Measurements from ENCODE around the gene TBC1D22B. TPM values are rescaled to one million over a fixed set of nuclear protein-coding genes. Genes with fewer than 3 reads are reported as not detected.
"Not testable (repeated sequence)": the region's sequence is repeated elsewhere in the genome, so short reads cannot be mapped to it uniquely, and the experiment has no call there.

TBC1D22B gene
- total and polyA plus RNA-seq, 4 donors, result 3.9 to 17.0 (median 7.7) TPM

DNA sequence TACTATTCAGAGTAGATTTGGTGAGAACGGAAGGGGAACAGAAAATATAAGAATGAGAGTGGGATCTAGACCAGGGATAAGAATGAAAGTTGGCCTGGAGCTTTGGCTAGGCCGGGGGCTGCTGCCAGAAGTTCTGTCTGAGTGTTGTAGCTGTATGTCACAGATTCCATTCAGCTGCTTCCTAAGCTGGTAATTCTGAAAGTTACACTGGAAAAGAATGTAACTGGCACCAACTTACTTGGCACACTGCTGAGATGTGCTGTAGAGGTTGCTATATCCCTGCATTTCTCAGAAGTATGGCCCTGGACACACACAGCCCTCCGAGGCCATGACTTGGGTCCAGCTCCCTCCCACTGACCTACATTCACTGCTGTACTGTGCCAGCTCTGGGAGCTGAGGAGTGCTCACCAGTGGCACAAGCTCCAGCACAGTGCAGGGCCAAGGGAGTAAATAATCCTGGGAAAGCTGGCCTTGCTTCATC lies 26.1 kb downstream of the TBC1D22B start:
- H3K27ac ChIP-seq (ENCODE audit: low read depth in 1 of 2, low read length in 2 of 2), result peak overlapping the region; percentile 64 to 76
- intact Hi-C loops (cut with DNase I), result loop anchor here in 1 of 2 donors (5.0 kb wide), 1 partner anchor 41 kb away; no protein-coding TSS in a partner anchor
- H3K4me1 ChIP-seq (ENCODE audit: control insufficient read depth in 1 of 2, insufficient read depth in 2 of 2, low read length in 2 of 2), result peaks cover 0 to 4% of the 10 kb centered on the region in 2 donors
- peak; percentile 86 to 90 for DNase-seq
- ATAC-seq (ENCODE audit: low FRiP score), result peak; percentile 93
- no peaks in the 10 kb centered on the region for H3K27me3 ChIP-seq (ENCODE audit: control insufficient read depth in 1 of 2, insufficient read depth in 2 of 2, low read length in 1 of 2)
- WGBS, 2 donors, result 3 to 5% methylated on average over 3 of the region's 3 CpGs
- H3K9me3 ChIP-seq (ENCODE audit: control insufficient read depth, low read length), result no peaks in the 10 kb centered on the region
- no peak overlapping the region for H3K4me3 ChIP-seq (ENCODE audit: low read length in 2 of 2)
- H3K36me3 ChIP-seq (ENCODE audit: control insufficient read depth in 1 of 2, insufficient read depth in 2 of 2, low read length in 1 of 2), result peaks cover 0 to 2% of the 10 kb centered on the region in 2 donors

DNA sequence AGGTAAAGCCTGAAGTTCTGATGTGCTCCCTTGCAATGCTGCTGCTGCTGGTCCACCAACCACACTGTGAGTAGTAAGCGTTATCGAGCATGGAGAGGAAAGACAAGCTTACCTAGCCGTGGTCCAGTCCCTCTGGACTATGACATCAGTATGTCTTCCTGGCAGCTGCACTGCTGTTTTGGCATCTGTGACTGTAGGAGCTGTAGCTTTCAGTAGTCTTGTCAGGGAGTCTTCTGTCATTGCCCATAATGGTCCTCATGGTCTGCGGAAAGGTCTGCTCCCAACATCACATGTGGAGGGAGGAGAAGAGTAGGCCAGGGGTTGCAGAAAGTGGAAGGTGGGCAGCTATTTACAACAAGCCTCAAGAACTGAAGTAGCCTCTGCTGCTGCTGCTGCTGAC lies 27.2 kb downstream of the TBC1D22B start:
- H3K27me3 ChIP-seq (ENCODE audit: control insufficient read depth in 1 of 2, insufficient read depth in 2 of 2, low read length in 1 of 2), result no peaks in the 10 kb centered on the region
- peaks cover 0 to 2% of the 10 kb centered on the region in 2 donors for H3K36me3 ChIP-seq (ENCODE audit: control insufficient read depth in 1 of 2, insufficient read depth in 2 of 2, low read length in 1 of 2)
- DNase-seq (no peak), ATAC-seq (ENCODE audit: low FRiP score) (no peak)
- no peaks in the 10 kb centered on the region for H3K4me1 ChIP-seq (ENCODE audit: control insufficient read depth in 1 of 2, insufficient read depth in 2 of 2, low read length in 2 of 2)
- no peak overlapping the region for H3K4me3 ChIP-seq (ENCODE audit: low read length in 2 of 2)
- 69 to 78% methylated on average over 4 of the region's 4 CpGs for WGBS, 2 donors
- intact Hi-C loops (cut with DNase I), result loop anchor here in 1 of 2 donors (5.0 kb wide), 1 partner anchor 42 kb away; no protein-coding TSS in a partner anchor
- H3K27ac ChIP-seq (ENCODE audit: low read depth in 1 of 2, low read length in 2 of 2), result peak overlapping the region in 1 of 2 donors; percentile 36
- H3K9me3 ChIP-seq (ENCODE audit: control insufficient read depth, low read length), result no peaks in the 10 kb centered on the region

DNA sequence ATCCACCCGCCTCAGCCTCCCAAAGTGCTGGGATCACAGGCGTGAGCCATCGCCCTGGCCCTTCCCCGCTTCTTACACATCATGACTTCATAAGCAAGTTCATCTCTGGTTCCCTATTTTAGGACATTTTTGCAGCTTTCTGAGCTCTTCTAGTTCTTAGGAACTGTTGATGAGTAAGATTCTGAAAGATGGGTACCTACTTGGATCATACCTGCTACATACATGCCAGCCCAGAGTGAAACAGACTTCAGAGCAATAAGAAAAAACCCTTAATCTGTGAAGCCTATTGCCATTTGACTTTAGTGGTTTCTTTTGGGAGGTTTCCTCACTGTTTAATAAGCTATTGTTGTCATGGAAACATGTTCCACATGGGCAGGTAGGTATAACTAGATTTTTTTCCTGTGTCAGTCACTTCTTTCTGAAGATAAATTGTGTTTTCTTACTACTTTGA lies 28.3 kb downstream of the TBC1D22B start:
- Histone ChIP-seq H3K36me3 (ENCODE audit: control insufficient read depth in 1 of 2, insufficient read depth in 2 of 2, low read length in 1 of 2) (peaks cover 0 to 2% of the 10 kb centered on the region in 2 donors), H3K9me3 (ENCODE audit: control insufficient read depth, low read length) (no peaks in the 10 kb centered on the region), H3K4me3 (ENCODE audit: low read length in 2 of 2) (no peak overlapping the region), H3K4me1 (ENCODE audit: control insufficient read depth in 1 of 2, insufficient read depth in 2 of 2, low read length in 2 of 2) (no peaks in the 10 kb centered on the region), H3K27ac (ENCODE audit: low read depth in 1 of 2, low read length in 2 of 2) (no peak overlapping the region), H3K27me3 (ENCODE audit: control insufficient read depth in 1 of 2, insufficient read depth in 2 of 2, low read length in 1 of 2) (no peaks in the 10 kb centered on the region)
- ATAC-seq (ENCODE audit: low FRiP score) (no peak), DNase-seq (no peak)
- 97 to 100% methylated on average over 4 of the region's 4 CpGs for WGBS, 2 donors
- intact Hi-C loops (cut with DNase I), result no loop called here

DNA sequence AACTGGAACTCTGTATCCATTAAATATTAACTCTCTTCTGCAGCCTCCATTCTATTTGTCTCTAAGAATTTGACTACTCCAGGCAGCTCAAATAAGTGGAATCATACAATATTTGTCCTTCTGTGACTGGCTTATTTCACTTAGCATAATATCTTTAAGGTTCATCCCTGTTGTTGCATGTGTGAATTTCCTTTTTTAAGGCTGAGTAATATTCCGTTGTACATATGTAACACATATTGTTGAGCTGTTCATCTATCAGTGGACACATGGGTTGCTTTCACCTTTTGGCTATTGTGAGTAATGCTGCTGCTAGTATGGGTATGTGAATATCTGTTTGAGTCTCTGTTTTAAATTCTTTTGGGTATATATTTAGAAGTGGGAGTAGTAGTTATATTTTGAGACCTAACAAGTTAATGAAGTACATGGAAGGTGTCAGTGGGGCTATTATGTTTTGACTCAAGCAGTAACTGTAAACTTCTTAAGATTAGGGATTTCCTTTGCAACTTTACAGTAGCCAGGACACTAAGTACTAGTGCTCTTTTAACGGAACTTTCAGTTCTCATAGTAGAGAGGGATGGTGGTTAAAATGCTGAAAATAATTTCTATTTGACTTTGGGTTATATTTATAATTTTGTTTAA lies 30.1 kb downstream of the TBC1D22B start:
- ATAC-seq (ENCODE audit: low FRiP score) (no peak), DNase-seq (no peak)
- Histone ChIP-seq H3K36me3 (ENCODE audit: control insufficient read depth in 1 of 2, insufficient read depth in 2 of 2, low read length in 1 of 2) (peaks cover 0 to 2% of the 10 kb centered on the region in 2 donors), H3K9me3 (ENCODE audit: control insufficient read depth, low read length) (no peaks in the 10 kb centered on the region), H3K27me3 (ENCODE audit: control insufficient read depth in 1 of 2, insufficient read depth in 2 of 2, low read length in 1 of 2) (no peaks in the 10 kb centered on the region), H3K4me3 (ENCODE audit: low read length in 2 of 2) (no peak overlapping the region), H3K4me1 (ENCODE audit: control insufficient read depth in 1 of 2, insufficient read depth in 2 of 2, low read length in 2 of 2) (no peaks in the 10 kb centered on the region), H3K27ac (ENCODE audit: low read depth in 1 of 2, low read length in 2 of 2) (no peak overlapping the region)
- WGBS, 2 donors, result 95 to 97% methylated on average over 2 of the region's 2 CpGs
- intact Hi-C loops (cut with DNase I), result no loop called here

DNA sequence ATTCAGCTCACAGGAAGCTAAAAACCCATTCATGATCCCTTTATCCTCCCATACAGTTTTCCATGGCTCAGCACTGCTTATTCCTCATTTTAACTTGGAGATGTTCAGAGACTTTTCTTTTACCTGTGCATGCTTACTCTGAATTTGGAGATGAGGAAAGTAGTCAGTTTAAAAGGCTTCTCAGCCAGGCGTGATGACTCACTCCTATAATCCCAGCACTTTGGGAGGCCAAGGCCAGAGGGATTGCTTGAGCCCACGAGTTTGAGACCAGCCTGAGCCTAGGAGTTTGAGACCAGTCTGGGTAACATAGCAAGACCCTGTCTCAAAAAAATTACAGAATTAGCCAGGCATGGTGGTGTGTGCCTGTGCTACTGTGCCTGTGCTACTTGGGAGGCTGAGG lies 30.7 kb downstream of the TBC1D22B start:
- Histone ChIP-seq H3K9me3 (ENCODE audit: control insufficient read depth, low read length) (no peaks in the 10 kb centered on the region), H3K4me3 (ENCODE audit: low read length in 2 of 2) (no peak overlapping the region), H3K4me1 (ENCODE audit: control insufficient read depth in 1 of 2, insufficient read depth in 2 of 2, low read length in 2 of 2) (no peaks in the 10 kb centered on the region), H3K27me3 (ENCODE audit: control insufficient read depth in 1 of 2, insufficient read depth in 2 of 2, low read length in 1 of 2) (no peaks in the 10 kb centered on the region), H3K27ac (ENCODE audit: low read depth in 1 of 2, low read length in 2 of 2) (no peak overlapping the region), H3K36me3 (ENCODE audit: control insufficient read depth in 1 of 2, insufficient read depth in 2 of 2, low read length in 1 of 2) (peaks cover 0 to 2% of the 10 kb centered on the region in 2 donors)
- intact Hi-C loops (cut with DNase I), result no loop called here
- DNase-seq, result no peak
- 78 to 80% methylated on average over 2 of the region's 2 CpGs for WGBS, 2 donors
- no peak for ATAC-seq (ENCODE audit: low FRiP score)

DNA sequence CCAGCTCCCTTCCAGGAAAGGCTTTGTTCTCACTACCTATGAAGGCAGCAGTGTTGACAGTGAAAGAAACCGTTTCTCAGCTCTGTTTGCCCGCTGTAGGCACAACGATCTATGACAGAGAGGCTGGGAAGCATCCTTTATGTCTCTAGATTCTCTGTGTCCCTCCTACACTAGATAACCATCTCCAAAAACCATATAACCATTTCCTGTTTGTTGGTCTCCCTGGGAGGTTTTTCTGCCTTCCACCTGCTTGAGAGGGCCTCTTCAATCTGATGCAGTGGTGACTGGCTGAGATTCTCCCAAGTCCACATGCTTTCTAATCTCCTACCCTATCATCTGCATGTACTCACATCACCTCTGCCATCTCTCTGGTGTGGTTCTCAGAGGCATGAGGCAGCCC lies 32.4 kb downstream of the TBC1D22B start:
- WGBS, 2 donors, result 92 to 95% methylated on average over 3 of the region's 3 CpGs

DNA sequence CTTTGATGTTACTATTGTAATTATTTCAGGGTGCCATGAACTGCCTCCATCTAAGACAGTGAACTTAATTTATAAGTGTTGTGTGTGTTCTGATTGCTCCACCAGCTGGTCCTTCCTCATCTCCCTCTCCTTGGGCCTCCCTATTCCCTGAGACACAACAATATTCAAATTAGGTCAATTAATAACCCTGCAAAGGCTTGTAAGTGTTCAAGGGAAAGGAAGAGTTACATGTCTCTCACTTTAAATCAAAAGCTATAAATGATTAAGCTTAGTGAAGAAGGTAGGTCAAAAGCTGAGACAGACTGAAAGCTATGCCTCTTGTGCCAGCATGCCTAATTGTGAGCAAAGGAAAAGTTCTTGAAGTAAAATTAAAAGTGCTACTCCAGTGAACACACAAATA lies 35.9 kb downstream of the TBC1D22B start:
- no peak overlapping the region for H3K27ac ChIP-seq (ENCODE audit: low read depth in 1 of 2, low read length in 2 of 2)
- H3K4me3 ChIP-seq (ENCODE audit: low read length in 2 of 2), result no peak overlapping the region
- DNase-seq, result no peak
- no peak for ATAC-seq (ENCODE audit: low FRiP score)
- intact Hi-C loops (cut with DNase I), result no loop called here
- H3K9me3 ChIP-seq (ENCODE audit: control insufficient read depth, low read length), result no peaks in the 10 kb centered on the region
- H3K27me3 ChIP-seq (ENCODE audit: control insufficient read depth in 1 of 2, insufficient read depth in 2 of 2, low read length in 1 of 2), result no peaks in the 10 kb centered on the region
- H3K36me3 ChIP-seq (ENCODE audit: control insufficient read depth in 1 of 2, insufficient read depth in 2 of 2, low read length in 1 of 2), result peaks cover 0 to 5% of the 10 kb centered on the region in 2 donors
- no peaks in the 10 kb centered on the region for H3K4me1 ChIP-seq (ENCODE audit: control insufficient read depth in 1 of 2, insufficient read depth in 2 of 2, low read length in 2 of 2)

More for the DNA sequence above, 32.4 kb downstream of the TBC1D22B start:
- Histone ChIP-seq H3K4me1 (ENCODE audit: control insufficient read depth in 1 of 2, insufficient read depth in 2 of 2, low read length in 2 of 2) (no peaks in the 10 kb centered on the region), H3K27me3 (ENCODE audit: control insufficient read depth in 1 of 2, insufficient read depth in 2 of 2, low read length in 1 of 2) (no peaks in the 10 kb centered on the region), H3K27ac (ENCODE audit: low read depth in 1 of 2, low read length in 2 of 2) (no peak overlapping the region), H3K36me3 (ENCODE audit: control insufficient read depth in 1 of 2, insufficient read depth in 2 of 2, low read length in 1 of 2) (peaks cover 0 to 5% of the 10 kb centered on the region in 2 donors), H3K4me3 (ENCODE audit: low read length in 2 of 2) (no peak overlapping the region), H3K9me3 (ENCODE audit: control insufficient read depth, low read length) (no peaks in the 10 kb centered on the region)
- no peak for DNase-seq
- no peak for ATAC-seq (ENCODE audit: low FRiP score)
- intact Hi-C loops (cut with DNase I), result no loop called here

DNA sequence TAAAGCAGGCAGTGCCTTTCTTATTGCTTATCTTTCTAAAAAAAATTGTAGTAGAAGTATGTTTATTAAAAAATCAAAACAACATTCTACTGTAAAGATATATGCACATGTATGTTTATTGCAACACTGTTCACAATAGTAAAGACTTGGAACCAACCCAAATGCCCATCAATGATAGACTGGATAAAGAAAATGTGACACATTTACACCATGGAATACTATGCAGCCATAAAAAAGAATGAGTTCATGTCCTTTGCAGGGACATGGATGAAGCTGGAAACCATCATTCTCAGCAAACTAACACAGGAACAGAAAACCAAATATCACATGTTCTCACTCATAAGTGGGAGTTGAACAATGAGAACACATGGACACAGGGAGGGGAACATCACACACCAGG lies 40.1 kb downstream of the TBC1D22B start:
- intact Hi-C loops (cut with DNase I); DNase-seq; H3K9me3 ChIP-seq (ENCODE audit: control insufficient read depth, low read length); ATAC-seq (ENCODE audit: low FRiP score); H3K27ac ChIP-seq (ENCODE audit: low read depth in 1 of 2, low read length in 2 of 2); H3K4me3 ChIP-seq (ENCODE audit: low read length in 2 of 2); H3K36me3 ChIP-seq (ENCODE audit: control insufficient read depth in 1 of 2, insufficient read depth in 2 of 2, low read length in 1 of 2); H3K27me3 ChIP-seq (ENCODE audit: control insufficient read depth in 1 of 2, insufficient read depth in 2 of 2, low read length in 1 of 2); H3K4me1 ChIP-seq (ENCODE audit: control insufficient read depth in 1 of 2, insufficient read depth in 2 of 2, low read length in 2 of 2): not testable (repeated sequence)

DNA sequence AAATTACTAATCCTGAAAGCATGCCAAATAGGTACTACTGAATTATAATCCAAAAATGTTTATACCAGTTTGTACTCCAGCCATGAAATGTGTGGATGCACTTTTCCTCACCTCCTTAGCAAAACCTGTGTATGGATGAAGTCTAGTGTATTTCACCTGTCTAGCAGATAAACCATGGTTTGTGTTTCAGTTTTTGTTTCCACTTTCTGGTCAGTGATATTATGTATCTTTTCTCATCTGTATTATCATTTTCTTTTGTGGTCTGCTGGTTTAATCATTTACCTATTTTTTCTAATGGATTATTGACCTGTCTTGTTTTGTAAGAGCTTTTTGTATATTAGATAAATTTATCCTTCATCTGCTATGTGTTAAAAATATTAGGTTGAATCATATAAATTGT lies 41.4 kb downstream of the TBC1D22B start:
- DNase-seq, result no peak
- no peaks in the 10 kb centered on the region for H3K9me3 ChIP-seq (ENCODE audit: control insufficient read depth, low read length)
- H3K4me1 ChIP-seq (ENCODE audit: control insufficient read depth in 1 of 2, insufficient read depth in 2 of 2, low read length in 2 of 2), result no peaks in the 10 kb centered on the region
- no peaks in the 10 kb centered on the region for H3K27me3 ChIP-seq (ENCODE audit: control insufficient read depth in 1 of 2, insufficient read depth in 2 of 2, low read length in 1 of 2)
- no peaks in the 10 kb centered on the region for H3K36me3 ChIP-seq (ENCODE audit: control insufficient read depth in 1 of 2, insufficient read depth in 2 of 2, low read length in 1 of 2)
- H3K27ac ChIP-seq (ENCODE audit: low read depth in 1 of 2, low read length in 2 of 2), result no peak overlapping the region
- no peak for ATAC-seq (ENCODE audit: low FRiP score)
- no peak overlapping the region for H3K4me3 ChIP-seq (ENCODE audit: low read length in 2 of 2)
- intact Hi-C loops (cut with DNase I), result no loop called here

All from aorta (tissue), 5 donors.